Hair follicle dermal papilla cell (primary cell): ENCODE data around the gene NID1. TPM values are rescaled to one million over a fixed set of nuclear protein-coding genes. Genes with fewer than 3 reads are reported as not detected.

Experiments used
- small RNA-seq: library from RNA; depleted of rRNA; stranded (forward); fragments of <200 nt; gene quantifications from one replicate; pipeline ENCODE3, GENCODE V24; 2012
- total RNA-seq: library from RNA; depleted of rRNA; stranded (reverse); fragments of >200 nt; gene quantifications from 2 replicates; pipeline ENCODE4 v1.2.3, GENCODE V29; 2012

The NID1 gene, protein sequence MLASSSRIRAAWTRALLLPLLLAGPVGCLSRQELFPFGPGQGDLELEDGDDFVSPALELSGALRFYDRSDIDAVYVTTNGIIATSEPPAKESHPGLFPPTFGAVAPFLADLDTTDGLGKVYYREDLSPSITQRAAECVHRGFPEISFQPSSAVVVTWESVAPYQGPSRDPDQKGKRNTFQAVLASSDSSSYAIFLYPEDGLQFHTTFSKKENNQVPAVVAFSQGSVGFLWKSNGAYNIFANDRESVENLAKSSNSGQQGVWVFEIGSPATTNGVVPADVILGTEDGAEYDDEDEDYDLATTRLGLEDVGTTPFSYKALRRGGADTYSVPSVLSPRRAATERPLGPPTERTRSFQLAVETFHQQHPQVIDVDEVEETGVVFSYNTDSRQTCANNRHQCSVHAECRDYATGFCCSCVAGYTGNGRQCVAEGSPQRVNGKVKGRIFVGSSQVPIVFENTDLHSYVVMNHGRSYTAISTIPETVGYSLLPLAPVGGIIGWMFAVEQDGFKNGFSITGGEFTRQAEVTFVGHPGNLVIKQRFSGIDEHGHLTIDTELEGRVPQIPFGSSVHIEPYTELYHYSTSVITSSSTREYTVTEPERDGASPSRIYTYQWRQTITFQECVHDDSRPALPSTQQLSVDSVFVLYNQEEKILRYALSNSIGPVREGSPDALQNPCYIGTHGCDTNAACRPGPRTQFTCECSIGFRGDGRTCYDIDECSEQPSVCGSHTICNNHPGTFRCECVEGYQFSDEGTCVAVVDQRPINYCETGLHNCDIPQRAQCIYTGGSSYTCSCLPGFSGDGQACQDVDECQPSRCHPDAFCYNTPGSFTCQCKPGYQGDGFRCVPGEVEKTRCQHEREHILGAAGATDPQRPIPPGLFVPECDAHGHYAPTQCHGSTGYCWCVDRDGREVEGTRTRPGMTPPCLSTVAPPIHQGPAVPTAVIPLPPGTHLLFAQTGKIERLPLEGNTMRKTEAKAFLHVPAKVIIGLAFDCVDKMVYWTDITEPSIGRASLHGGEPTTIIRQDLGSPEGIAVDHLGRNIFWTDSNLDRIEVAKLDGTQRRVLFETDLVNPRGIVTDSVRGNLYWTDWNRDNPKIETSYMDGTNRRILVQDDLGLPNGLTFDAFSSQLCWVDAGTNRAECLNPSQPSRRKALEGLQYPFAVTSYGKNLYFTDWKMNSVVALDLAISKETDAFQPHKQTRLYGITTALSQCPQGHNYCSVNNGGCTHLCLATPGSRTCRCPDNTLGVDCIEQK
- 148 and 219 TPM in 2 replicates for total RNA-seq

DNA sequence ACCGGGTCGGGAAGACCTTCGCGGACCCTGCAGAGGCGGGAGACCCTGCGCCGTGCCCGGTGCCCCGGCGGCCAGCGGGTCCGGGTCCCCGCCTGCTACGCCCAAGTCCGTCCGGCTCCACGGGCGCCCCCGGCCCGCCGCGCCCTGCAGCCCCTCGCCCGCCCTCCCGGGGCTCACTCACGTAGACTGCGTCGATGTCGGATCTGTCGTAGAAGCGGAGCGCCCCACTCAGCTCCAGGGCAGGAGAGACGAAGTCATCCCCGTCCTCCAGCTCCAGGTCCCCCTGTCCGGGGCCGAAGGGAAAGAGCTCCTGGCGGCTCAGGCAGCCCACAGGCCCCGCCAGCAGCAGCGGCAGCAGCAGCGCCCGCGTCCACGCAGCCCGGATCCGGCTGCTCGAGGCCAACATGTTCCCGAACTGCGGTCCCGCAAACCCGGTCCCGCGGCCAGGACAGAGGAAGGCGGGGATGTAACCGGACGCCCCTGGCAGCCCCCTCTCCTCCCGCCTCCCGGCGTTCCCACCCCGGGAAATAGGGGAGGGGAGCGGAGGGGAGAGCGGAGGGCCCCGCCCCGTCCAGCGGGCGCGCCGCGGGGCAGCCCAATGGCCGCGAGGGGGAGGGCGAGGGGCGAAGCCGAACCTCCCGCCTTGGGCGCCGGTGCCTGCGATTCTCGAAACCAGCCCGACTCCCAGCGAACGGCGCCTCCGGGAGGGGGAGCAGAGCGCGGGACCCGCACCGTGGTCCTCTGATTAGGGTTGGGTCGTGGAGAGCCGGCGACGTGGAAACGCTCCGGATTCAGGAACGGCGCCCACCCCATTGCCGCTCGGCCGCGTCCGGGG is at the start of gene NID1:
NID1 (minus strand) TSS at position 417 of the 835 bp plus-strand sequence; CDS start at position 406, 11 bp downstream.

Small RNAs within 50 kb of the gene (small RNA-seq; reads per million reads assigned to genes)
- not detected for gene RF00019

Other genes with a start within 250 kb of the NID1 start
- 57.7 and 93.9 TPM in 2 replicates for gene LYST, start 198.2 kb downstream of the NID1 start, total RNA-seq
- 10.2 and 17.7 TPM in 2 replicates for gene GPR137B, start 77.4 kb upstream of the NID1 start, total RNA-seq
- gene ERO1B, start 216.9 kb upstream of the NID1 start, total RNA-seq: 5.7 and 6.3 TPM in 2 replicates